PC-9 (cell line): ENCODE results near the gene MSH3. TPM values are rescaled to one million over a fixed set of nuclear protein-coding genes. Genes with fewer than 3 reads are reported as not detected.

Experiments used
- BruUV-seq: library from RNA; stranded (reverse); fragments of 400-500 nt; replicated peaks from 2 replicates; lab custom pipeline; 2021; lab: Mats Ljungman, UMichigan
- CTCF ChIA-PET: fragments of 300-600 bp; sonication (Branson Sonifier 250); formaldehyde crosslinking; loops from one replicate; lab custom pipeline; 2022; ENCODE audit warnings: antibody characterized with exemption; lab: Charles Lee
- POLR2A ChIA-PET: fragments of 300-600 bp; sonication (Branson Sonifier 250); formaldehyde crosslinking; loops from one replicate; lab custom pipeline; 2022; ENCODE audit warnings: antibody characterized with exemption; ENCODE audit not compliant: unreplicated experiment; lab: Charles Lee
- DNase-seq, 2 experiments: peaks; one replicate each; pipeline versions ENCODE4 v3.0.0 to v3.0.0-alpha.2; 2015 to 2022; ENCODE audit warnings: mixed read lengths in 1 of 2
- H2AFZ ChIP-seq: fragments of 200-600 bp; sonication (generic); 2 replicates; pipeline ENCODE4 v1.8.1; 2017; ENCODE audit warnings: antibody characterized with exemption
- H3F3A ChIP-seq: fragments of 200-600 bp; sonication (generic); 2 replicates; pipeline ENCODE4 v1.8.1; 2017; ENCODE audit warnings: antibody characterized with exemption, mild to moderate bottlenecking, low read depth; ENCODE audit not compliant: insufficient read depth
- H3K27ac ChIP-seq: fragments of 200-600 bp; sonication (generic); 2 replicates; pipeline ENCODE4 v1.6.1; 2016; ENCODE audit warnings: mixed run types
- H3K27me3 ChIP-seq: fragments of 200-600 bp; sonication (generic); 2 replicates; pipeline ENCODE4 v1.6.1; 2016; ENCODE audit warnings: low read depth, mixed run types; ENCODE audit not compliant: insufficient read depth
- H3K36me3 ChIP-seq: fragments of 200-600 bp; sonication (generic); 2 replicates; pipeline ENCODE4 v1.6.1; 2016; ENCODE audit warnings: low read depth, mixed run types
- H3K4me1 ChIP-seq: fragments of 200-600 bp; sonication (generic); replicated peaks from 2 replicates; pipeline ENCODE4 v1.6.1; 2016; ENCODE audit warnings: mixed run types; ENCODE audit not compliant: insufficient read depth
- H3K4me2 ChIP-seq: fragments of 200-600 bp; sonication (generic); 2 replicates; pipeline ENCODE4 v1.6.1; 2017; ENCODE audit warnings: mixed run types
- H3K4me3 ChIP-seq: fragments of 200-600 bp; sonication (generic); 2 replicates; pipeline ENCODE4 v1.6.1; 2016; ENCODE audit warnings: mixed run types
- H3K79me2 ChIP-seq: fragments of 200-600 bp; sonication (generic); 2 replicates; pipeline ENCODE4 v1.6.1; 2017; ENCODE audit warnings: low read depth, mixed run types
- H3K9me2 ChIP-seq: fragments of 200-600 bp; sonication (generic); 2 replicates; pipeline ENCODE4 v1.8.1; 2017; ENCODE audit warnings: mild to moderate bottlenecking; ENCODE audit not compliant: insufficient read depth
- H3K9me3 ChIP-seq: fragments of 200-600 bp; sonication (generic); 2 replicates; pipeline ENCODE4 v1.8.1; 2016; ENCODE audit warnings: low read depth; ENCODE audit not compliant: insufficient read depth
- H4K20me1 ChIP-seq: fragments of 200-600 bp; sonication (generic); 2 replicates; pipeline ENCODE4 v1.8.1; 2017; ENCODE audit not compliant: insufficient read depth
- CTCF ChIP-seq: fragments of 200-600 bp; sonication (generic); conservative IDR thresholded peaks from 2 replicates; pipeline ENCODE4 v1.6.1; 2017; ENCODE audit warnings: mixed run types, antibody characterized with exemption, mild to moderate bottlenecking, moderate library complexity
- EZH2 ChIP-seq: fragments of 200-600 bp; sonication (generic); IDR thresholded peaks from 2 replicates; pipeline ENCODE4 v1.8.0; 2017; ENCODE audit warnings: antibody characterized with exemption, low read depth
- intact Hi-C: fragments of 100-400 bp; cut with micrococcal nuclease; formaldehyde crosslinking; loops from one replicate; pipeline ENCODE4 v1.10.0; 2022; ENCODE audit not compliant: unreplicated experiment
- total RNA-seq: library from RNA; stranded (reverse); gene quantifications from 2 replicates; pipeline ENCODE4 v1.2.3, GENCODE V29; 2021

The MSH3 gene
- total RNA-seq, 1 experiment from 2014 or later, result 16.9 TPM

- no peak overlapping the region for H2AFZ ChIP-seq
- TF ChIP-seq EZH2, result no peak
- no peak for TF ChIP-seq CTCF
- no peaks in the 10 kb centered on the region for H3F3A ChIP-seq
- no peak for DNase-seq
- no peaks in the 10 kb centered on the region for H3K9me3 ChIP-seq
- H3K4me3 ChIP-seq, result no peak overlapping the region
- no peaks in the 10 kb centered on the region for H3K36me3 ChIP-seq
- CTCF ChIA-PET, result no interaction called here
- H3K4me2 ChIP-seq, result no peak overlapping the region
- POLR2A ChIA-PET, result no interaction called here
- no peaks in the 10 kb centered on the region for H3K27me3 ChIP-seq
- no peaks in the 10 kb centered on the region for H4K20me1 ChIP-seq
- H3K27ac ChIP-seq, result no peak overlapping the region
- intact Hi-C loops, result no loop called here
- no peaks in the 10 kb centered on the region for H3K79me2 ChIP-seq
- BruUV-seq, result no TSS peak
- H3K4me1 ChIP-seq, result no peaks in the 10 kb centered on the region
- H3K9me2 ChIP-seq, result no peaks in the 10 kb centered on the region
Measured at GRCh38 chr5:80797428-80798024, 143.1 kb downstream of the MSH3 start.

GRCh38 chr5:80798166-80798565 is 143.7 kb downstream of the MSH3 start:
- Histone ChIP-seq H3K9me3 (no peaks in the 10 kb centered on the region), H3K4me3 (no peak overlapping the region), H3K27ac (no peak overlapping the region), H3K36me3 (no peaks in the 10 kb centered on the region), H2AFZ (no peak overlapping the region), H4K20me1 (no peaks in the 10 kb centered on the region), H3K4me1 (no peaks in the 10 kb centered on the region), H3K9me2 (no peaks in the 10 kb centered on the region), H3F3A (no peaks in the 10 kb centered on the region), H3K27me3 (no peaks in the 10 kb centered on the region), H3K4me2 (no peak overlapping the region), H3K79me2 (no peaks in the 10 kb centered on the region)
- no peak for TF ChIP-seq EZH2
- no peak for TF ChIP-seq CTCF
- intact Hi-C loops, result no loop called here
- CTCF ChIA-PET, result no interaction called here
- no TSS peak for BruUV-seq
- DNase-seq, result no peak
- POLR2A ChIA-PET, result no interaction called here

- Histone ChIP-seq H3K79me2 (no peaks in the 10 kb centered on the region), H4K20me1 (no peaks in the 10 kb centered on the region), H3K36me3 (no peaks in the 10 kb centered on the region), H3K9me2 (no peaks in the 10 kb centered on the region), H3K27ac (no peak overlapping the region), H3K4me3 (no peak overlapping the region), H3K4me1 (no peaks in the 10 kb centered on the region), H2AFZ (no peak overlapping the region), H3F3A (no peaks in the 10 kb centered on the region), H3K4me2 (no peak overlapping the region), H3K27me3 (no peaks in the 10 kb centered on the region), H3K9me3 (no peaks in the 10 kb centered on the region)
- TF ChIP-seq CTCF (no peak), EZH2 (no peak)
- no peak for DNase-seq
- intact Hi-C loops, result no loop called here
- BruUV-seq, result no TSS peak
- ChIA-PET CTCF (no interaction called here), POLR2A (interaction anchor here (0.5 kb wide), 1 partner anchor 1478 kb away, joined by 11 read pairs; no protein-coding TSS in a partner anchor)
Measured at GRCh38 chr5:80798633-80799032, 144.2 kb downstream of the MSH3 start.
